ENCODE results near the gene PPP2R5C.
A peak's percentile ranks its signal among the peaks of the same experiment; 100 is the strongest.
"Not testable (repeated sequence)": the region's sequence is repeated elsewhere in the genome, so short reads cannot be mapped to it uniquely, and the experiment has no call there.

Gene PPP2R5C

DNA sequence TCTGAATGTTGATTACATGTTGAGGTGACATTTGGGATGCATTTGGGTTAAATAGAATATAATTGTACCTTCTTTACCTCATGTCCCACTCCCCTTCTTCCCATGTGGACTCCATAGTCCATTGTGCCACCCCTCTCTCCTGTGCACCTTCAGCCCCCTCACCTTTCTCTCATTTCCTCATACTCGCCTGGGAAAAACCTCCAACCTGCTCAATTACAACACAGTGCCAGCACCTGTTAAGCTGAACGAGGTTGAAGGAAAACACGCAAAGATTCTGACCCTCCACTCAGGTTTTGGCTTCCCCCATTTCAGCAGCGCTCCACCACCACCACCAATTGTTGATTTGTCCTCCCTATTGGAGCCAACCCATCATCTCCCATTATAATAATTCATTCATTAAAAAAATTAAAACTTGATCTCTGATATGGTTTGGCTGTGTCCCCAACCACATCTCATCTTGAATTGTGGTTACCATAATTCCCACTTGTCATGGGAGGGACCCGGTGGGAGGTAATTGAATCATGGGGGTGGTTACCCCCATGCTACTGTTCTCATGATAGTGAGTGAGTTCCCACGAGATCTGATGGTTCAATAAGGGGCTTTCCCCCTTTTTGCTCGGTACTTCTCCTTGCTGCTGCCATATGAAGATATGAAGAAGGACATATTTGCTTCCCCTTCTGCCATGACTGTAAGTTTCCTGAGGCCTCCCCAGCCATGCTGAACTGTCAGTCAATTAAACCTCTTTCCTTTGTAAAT, 33.7 kb upstream of the PPP2R5C start:
- DNase-seq (ENCODE audit: low read depth), result no peak

DNA sequence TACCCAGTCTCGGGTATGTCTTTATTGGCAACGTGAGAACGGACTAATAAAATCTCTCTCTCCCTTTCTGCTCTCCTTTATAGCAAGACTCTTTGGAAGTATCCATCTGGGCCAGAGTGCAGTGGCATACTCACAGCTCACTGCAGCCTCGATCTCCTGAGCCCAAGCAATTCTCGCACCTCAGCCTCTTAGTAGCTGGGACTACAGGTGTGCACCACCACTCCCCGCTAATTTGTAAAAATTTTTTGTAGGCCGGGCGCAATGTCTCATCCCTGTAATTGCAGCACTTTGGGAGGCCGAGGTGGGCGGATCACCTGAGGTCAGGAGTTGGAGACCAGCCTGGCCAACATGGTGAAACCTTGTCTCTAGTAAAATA, 33.2 kb upstream of the PPP2R5C start:
- DNase-seq (ENCODE audit: low read depth), result no peak

DNA sequence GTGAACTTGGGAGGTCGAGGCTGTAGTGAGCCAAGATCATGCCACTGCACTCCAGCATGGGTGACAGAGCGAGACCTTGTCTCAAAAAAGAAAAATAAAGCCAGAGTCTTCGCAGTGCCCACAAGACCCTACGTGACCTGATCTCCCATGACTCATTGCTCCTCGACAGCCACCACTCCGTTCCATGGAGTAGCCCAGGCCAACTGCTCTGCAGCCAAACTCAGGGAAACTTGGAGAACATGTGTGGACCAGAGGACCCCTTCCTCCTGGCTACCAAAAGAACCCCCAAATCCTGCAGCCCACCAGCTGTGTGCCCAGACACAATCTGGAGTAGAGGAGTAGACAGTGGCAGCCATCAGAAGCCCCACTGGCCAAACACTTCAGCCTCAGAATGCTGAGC, 32.1 kb upstream of the PPP2R5C start:
- no peak for DNase-seq (ENCODE audit: low read depth)

DNA sequence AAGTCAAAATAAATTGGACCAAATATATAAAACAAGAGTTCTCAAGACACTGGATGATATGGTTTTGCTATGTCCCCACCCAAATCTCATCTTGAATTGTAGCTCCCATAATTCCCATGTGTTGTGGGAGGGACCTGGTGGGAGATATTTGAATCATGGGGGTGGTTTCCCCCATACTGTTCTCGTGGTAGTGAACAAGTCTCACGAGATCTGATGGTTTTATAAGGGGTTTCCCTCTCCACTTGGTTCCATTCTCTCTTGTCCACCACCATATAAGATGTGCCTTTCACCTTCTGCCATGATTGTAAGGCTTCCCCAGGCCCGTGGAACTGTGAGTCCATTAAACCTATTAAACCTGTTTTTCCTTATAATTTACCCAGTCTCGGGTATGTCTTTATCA, 31.4 kb upstream of the PPP2R5C start:
- DNase-seq (ENCODE audit: low read depth), result not testable (repeated sequence)

DNA sequence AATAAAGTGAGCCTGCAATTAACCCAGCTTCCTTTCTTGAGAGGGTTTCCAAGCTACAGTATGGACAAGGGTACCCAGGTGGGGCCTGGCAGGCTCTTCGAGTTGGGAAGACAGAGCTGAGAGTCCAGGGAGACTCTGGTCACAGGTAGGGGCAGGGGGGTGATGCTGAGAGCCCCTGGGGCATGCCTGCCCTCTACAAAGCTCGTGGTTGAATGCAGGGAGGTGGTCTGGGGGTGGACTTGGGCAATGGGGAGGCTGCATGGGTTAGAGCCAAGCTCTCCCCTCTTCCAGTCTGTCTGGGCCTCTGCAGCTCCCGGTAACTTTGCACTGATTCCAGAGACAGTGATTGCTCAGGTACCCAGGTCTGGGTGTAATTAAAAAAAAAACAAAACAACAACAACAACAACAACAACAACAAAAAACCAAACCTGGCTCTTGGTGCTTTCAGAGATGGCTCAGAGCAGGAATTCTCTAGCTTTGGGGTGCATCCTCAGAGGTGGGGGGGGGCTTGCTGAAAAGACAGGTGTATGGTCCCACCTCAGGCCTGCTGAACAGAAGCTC, 30.8 kb upstream of the PPP2R5C start:
- no peak for DNase-seq (ENCODE audit: low read depth)

DNA sequence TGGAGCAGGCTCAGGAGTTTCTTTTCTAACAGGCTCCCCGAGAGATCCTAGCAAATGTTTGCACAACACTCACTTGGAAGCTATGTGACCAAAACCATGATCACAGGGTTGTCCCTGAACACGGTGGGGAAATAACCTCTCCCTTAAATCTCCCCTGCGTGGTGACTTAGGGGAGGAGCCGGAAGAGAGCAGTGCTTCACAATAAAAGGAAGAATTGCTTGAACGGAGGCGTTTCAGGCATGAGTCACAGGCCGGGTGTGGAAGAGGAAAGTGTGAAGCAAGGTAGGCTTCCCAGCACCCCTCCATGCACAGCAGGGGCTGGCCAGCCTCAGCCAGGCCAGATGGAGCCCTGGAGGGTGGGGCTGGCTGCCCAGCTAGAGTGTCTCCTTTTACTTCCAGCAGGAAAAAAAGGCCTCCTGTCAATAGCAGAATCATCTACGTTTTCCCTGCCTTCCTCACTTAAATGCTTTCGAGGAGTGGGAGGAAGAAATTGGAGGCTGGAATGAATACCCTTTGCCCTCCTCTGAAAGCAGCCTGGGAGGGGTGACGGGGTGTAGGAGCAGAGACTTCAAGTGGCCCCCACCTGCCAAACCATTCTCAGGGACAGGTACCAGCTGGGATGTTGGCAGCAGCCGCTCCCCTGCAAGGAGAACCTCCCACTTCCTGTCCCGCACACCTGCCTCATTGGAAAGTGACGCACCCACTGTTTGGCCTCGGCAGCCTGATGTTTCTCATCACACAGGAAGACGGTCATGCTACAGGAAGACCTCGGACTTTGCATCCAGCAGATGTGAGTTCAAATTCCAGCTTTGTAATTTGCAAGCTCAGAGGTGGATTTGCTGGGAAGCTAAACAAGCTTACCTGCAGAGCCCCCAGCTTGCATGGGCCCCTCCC, 30.1 kb upstream of the PPP2R5C start:
- DNase-seq (ENCODE audit: low read depth), result peak; percentile 66

DNA sequence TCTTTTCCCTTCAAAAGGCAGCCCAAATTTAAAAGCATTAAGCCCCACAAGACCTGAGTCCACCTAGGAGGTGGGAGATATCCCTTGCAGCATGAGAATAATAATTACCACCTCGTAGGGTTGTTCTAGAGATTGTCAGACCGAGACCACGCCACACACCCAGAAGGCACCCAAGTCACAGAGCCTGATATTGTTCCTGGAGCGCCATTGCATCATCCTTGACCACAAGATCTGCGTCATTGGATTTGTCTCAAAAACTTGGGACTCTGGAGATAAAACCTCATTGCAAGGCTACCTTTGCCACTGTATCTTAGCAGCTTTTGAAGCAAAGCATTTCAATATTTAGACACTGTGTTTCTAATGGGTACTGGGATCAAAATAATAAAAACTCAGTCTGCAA, 29.4 kb upstream of the PPP2R5C start:
- DNase-seq (ENCODE audit: low read depth), result no peak

DNA sequence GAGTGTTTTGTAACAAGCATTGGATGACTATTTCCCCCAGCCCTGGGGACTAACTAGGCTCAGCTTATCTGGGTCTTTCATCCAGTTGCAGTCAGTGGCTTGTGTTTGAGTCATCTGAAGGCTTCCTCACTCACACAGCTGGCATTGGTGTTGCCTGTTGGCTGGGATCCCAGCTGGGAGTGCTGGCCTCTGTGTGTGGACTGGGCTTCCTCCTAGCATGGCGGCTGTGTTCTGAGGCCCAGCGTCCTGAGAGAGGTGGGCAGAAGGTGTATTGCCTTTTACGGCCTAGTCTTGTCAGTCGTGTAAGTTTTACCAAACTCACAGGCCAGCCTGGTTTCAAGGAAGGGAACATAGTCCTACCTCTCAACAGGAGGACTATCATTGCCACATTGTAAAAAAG, 28.3 kb upstream of the PPP2R5C start:
- no peak for DNase-seq (ENCODE audit: low read depth)

DNA sequence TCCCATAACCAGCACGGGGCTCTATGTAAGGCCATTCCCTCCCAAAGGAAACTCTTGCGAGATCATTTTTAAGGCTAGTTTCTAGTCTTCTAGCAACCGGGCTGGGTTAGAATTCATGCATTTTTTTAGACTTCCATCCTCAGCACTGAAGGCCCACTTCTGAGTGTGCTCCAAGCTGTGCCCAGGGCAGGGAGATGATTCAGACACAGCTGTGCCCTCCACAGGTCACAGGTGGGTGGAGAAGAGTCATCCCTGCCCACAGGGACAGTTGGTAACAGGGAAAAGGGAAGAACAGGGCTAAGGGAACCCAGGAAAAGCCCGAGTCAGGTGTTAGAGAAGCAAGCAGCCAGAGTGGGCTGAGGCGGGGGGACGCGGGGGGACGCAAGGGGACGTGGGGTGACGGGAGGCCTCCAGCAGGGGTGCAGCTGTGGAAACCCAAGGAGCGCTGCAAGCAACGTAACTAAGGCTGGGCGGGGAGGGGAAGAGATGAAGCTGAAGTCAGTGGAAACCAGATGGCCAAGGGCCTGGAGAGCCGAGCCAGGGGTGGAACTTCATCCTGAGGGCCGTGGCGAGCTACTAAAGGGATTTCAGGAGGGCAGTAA, 27.2 kb upstream of the PPP2R5C start:
- no peak for DNase-seq (ENCODE audit: low read depth)

DNA sequence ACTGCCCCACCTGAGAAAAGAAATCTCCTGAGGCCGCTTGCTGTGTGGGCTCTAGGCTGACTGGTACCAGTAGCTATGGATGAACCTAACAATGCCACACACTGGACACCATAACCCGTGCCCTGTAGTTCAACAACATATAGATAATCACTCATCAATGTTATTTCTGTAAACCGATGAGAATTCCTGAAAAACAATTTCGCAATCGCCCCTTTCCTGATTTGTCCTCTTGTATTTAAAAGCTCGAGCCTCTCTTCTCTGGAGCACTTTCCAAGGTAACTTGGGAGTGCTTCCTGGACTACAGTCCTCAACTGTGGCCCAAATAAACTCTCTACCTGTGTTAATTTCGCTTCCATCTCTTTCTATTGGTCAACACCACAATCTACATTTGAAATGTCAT, 26.1 kb upstream of the PPP2R5C start:
- DNase-seq (ENCODE audit: low read depth), result no peak

DNA sequence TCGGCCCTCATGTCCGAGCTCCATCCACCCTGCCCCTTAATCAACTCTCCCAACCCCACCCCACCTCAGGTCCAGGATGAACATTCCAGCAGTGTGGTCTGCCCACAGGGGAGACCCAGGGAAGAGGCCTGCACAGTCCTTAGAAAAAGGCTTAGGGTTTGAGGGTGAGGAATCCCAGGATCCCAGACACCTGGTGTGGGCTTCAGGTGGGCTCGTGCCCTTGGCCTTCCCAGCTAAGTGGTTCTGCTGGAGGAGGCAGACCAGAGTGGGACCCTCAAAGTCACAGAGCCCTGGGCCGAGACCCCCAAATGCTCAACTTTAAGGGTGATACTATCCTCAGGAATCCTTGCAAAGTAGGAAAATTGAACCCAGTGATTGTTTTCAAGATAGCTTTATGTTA, 25.4 kb upstream of the PPP2R5C start:
- no peak for DNase-seq (ENCODE audit: low read depth)

DNA sequence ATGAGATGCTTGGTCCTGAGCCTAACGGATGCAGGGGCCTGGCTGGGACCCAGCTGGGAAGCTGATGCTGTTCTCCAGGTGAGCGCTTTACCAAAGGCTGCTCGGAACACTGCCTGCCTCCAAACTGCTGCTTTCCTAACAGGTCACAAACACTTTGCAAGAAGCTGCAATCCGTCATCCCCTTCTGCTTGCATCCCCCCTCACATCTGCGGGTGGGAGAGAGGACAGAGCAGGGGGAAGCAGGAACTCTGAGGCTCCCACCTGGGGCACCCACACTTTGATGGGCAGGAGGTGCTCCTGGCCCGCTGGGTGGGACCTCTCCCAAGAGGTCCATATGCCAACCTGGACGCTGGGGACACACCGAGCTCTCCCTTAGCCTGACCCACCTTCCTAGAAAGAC, 24.9 kb upstream of the PPP2R5C start:
- DNase-seq (ENCODE audit: low read depth), result no peak

DNA sequence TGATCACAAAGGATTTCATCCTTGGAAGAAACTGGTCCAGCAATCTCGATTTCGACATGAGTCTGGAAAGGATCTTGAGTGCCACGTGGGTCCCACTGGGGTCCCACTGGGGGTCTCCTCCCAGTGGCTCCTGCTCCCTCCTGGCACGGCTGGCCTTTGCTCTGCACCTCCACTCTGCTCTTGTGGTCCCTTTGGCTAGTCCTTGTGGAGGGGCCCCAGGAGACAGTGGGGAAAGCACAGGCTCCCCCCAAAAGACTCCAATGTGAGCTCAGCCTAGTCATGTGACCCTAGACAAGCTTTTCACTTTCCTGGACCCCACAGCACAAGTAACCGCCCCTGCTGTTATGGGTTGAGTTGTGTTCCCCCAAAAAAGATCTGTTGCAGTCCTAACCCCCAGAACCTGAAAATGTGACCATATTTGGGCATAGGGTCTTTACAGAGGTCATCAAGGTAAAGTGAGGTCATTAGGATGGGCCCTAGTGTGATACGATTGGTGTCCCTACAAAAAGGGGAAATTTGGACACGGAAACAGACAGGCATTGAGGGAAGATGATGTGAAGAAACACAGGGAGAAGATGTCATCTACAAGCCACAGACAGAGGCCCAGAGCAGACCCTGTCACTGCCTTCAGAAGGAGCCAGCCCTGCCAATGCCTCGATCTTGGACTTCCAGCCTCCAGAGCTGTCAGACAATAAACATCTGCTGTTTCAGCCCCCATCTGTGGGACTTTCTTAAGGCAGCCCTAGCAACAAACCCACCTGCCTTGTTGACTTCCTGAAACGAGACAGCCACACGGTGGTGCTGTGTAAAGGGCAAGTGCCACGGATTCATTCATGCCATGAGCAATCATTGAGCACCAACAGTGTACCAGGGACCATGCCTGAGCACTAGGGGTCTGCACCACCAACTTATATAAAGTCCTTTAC, 23.8 kb upstream of the PPP2R5C start:
- DNase-seq (ENCODE audit: low read depth), result no peak

DNA sequence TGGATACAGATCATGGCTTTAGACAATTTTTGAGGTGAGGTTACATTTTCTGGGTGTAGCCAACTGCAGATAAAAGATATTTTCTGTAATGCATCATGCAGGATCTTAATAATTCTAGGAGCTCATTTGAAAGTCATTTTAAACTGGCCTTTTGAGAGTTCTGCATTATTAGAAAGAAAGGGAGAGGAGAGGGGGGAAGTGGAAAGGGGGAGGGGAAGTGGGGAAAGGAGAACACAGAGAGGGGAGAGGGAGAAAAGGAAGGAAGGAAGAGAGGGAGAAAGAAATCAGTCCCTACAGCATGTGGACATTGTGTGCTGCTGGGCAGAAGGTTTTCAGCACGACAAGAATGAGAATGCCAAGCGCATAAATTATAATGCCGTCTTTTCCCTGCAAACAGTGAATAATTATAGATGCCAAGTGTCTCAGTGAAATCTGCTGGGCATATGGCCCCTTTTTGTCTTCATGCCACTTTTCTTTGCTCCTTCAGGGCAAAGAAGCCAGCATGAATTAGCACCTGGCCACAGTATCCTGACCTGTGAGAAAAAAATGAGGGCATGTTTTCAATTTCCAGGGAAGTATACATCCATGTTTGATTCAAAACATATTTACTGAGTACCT, 22.7 kb upstream of the PPP2R5C start:
- no peak for DNase-seq (ENCODE audit: low read depth)

DNA sequence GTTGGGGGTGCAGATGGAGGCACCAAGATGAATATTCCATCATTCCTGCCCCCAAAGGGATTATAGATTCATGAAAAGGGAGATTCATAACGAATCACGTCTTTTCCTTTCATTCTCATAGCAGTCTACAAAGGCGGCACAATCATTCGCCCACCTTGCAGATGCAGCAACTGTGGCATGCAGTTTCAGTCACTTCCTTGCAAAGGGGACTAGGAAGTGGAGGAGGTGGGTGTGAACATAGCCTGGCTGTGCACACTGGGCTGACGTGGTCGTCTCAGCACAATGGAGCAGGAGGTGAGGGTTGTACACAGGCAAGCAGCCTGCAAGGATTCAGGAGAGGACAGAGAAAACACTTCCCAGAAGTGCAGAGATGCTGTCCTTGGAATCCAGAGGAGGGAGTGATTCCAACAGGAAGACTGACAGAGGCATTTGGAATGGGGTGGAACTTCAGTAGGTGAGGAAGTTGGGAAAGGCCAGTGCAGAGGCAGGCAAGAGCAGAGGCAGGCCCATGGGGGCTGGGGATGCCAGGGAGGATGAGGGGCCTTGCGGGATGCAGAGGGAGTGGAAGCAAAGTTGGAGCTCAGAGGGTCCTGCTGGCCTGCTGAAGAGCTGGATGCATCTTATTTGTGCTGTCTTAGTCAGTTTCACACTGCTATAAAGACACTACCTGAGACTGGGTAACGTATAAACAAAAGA, 21.9 kb upstream of the PPP2R5C start:
- no peak for DNase-seq (ENCODE audit: low read depth)

DNA sequence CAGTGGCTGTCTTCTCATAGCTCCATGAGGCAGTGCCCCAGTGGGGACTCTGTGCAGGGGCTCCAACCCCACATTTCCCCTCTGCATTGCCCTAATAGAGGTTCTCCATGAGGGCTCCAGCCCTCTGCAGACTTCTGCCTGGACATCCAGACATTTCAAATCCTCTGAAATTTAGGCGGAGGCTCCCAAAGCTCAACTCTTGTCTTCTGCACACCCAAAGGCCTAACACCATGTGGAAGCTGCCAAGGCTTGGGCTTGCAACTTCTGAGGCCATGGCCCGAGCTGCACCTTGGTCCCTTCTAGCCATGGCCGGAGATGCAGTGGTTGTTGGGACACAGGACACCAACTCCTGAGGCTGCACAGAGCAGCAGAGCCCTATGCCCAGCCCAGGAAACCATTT, 20.5 kb upstream of the PPP2R5C start:
- no peak for DNase-seq (ENCODE audit: low read depth)

DNA sequence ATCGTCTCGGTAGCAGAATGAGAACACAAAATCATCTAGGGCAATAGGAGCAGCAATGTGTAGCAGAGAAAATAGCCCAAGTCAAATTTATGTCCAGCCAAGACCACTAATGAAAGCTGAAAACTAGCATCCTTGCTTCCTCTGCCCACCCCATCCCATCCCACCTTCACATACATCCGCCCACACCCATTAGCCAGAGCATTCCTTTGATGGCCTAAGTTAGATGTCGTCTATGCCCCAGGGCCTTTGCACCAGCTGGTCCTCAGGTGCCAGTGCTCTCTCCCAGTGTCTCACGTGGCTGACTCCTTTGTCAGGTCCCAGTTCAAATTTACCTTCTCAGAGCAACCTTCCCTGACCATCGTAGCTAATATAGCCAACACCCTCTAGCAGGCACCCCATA, 17.8 kb upstream of the PPP2R5C start:
- DNase-seq (ENCODE audit: low read depth), result no peak

DNA sequence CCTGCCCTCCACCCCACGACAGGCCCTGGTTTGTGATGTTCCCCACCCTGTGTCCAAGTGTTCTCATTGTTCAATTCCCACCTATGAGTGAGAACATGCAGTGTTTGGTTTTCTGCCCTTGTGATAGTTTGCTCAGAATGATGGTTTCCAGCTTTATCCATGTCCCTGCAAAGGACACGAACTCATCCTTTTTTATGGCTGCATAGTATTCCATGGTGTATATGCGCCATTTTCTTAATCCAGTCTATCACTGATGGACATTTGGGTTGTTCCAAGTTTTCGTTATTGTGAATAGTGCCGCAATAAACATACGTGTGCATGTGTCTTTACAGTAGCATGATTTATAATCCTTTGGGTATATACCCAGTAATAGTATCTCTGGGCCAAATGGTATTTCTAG, 17.1 kb upstream of the PPP2R5C start:
- not testable (repeated sequence) for DNase-seq (ENCODE audit: low read depth)

DNA sequence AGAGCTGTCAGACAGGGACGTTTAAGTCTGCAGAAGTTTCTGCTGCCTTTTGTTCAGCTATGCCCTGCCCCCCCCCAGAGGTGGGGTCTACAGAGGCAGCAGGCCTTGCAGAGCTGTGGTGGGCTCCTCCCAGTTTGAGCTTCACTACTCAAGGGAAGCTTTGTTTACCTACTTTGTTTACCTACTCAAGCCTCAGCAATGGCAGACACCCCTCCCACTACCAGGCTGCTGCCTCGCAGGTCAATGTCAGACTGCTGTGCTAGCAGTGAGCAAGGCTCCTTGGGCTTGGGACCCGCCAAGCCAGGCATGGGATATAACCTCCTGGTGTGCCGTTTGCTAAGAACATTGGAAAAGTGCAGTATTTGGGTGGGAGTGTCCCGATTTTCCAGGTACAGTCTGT, 11.8 kb upstream of the PPP2R5C start:
- not testable (repeated sequence) for DNase-seq (ENCODE audit: low read depth)

DNA sequence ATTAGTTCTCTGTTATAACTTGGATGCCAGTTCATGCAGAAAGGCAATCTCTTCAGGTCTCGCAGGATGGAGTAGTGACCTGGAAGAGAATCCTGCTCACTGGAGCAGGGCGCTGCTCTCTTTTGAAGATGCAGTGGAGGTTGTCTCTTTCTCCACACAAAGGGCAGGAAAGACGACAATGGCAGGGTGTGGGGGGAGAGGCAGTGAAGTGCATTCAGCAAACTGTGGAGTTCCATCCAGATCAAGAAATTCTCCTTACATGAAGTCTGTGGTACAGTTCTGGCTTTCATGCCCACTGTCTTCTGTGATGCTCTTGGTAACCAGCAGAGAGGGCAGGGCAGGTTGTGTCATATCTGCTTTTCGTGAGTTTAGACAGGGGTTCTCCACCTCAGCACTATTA, 6.6 kb upstream of the PPP2R5C start:
- DNase-seq (ENCODE audit: low read depth), result no peak
